Gastroesophageal sphincter (tissue), 4 donors: ENCODE data around the gene PHLPP1. TPM values are rescaled to one million over a fixed set of nuclear protein-coding genes. Genes with fewer than 3 reads are reported as not detected.

Source experiments
- ATAC-seq: fragments of 150-250 bp; one replicate; pipeline ENCODE4 v1.9.1; 2016; ENCODE audit warnings: mild to moderate bottlenecking, moderate library complexity
- H3K27ac ChIP-seq, 4 donors: fragments of 200-600 bp; sonication (generic) in 3 of 4; 1 replicate in 3 of 4; 2 replicates in 1 of 4; pipeline ENCODE4 v1.5.1; 2016 to 2019
- H3K27me3 ChIP-seq: fragments of 200-600 bp; sonication (generic); one replicate; pipeline ENCODE4 v1.5.1; 2019
- H3K36me3 ChIP-seq, 2 donors: fragments of 200-600 bp; sonication (generic); one replicate each; pipeline ENCODE4 v1.5.1; 2019; ENCODE audit warnings: control low read depth in 1 of 2
- H3K4me1 ChIP-seq, 3 donors: fragments of 200-600 bp; sonication (generic); 1 replicate in 2 of 3; 2 replicates in 1 of 3; pipeline ENCODE4 v1.5.1; 2016 to 2019; ENCODE audit warnings: control low read depth in 2 of 3
- H3K4me3 ChIP-seq, 2 donors: fragments of 200-600 bp; sonication (generic); one replicate each; pipeline ENCODE4 v1.5.1; 2019; ENCODE audit warnings: mild to moderate bottlenecking in 1 of 2, moderate library complexity in 1 of 2
- H3K9me3 ChIP-seq, 3 donors: fragments of 200-600 bp; sonication (generic); one replicate each; pipeline ENCODE4 v1.5.1; 2017 to 2019; ENCODE audit warnings: control low read depth in 2 of 3
- EP300 ChIP-seq: sonication (generic); formaldehyde crosslinking; IDR thresholded peaks from one replicate; pipeline ENCODE4 v1.6.1; 2017; ENCODE audit warnings: antibody characterized with exemption, mild to moderate bottlenecking
- POLR2A ChIP-seq, 2 donors: fragments of 450-650 bp; IDR thresholded peaks; one replicate each; pipeline ENCODE4 v1.6.1; 2017; ENCODE audit warnings: antibody characterized with exemption in 2 of 2, mild to moderate bottlenecking in 2 of 2, moderate library complexity in 1 of 2
- POLR2AphosphoS5 ChIP-seq: sonication (generic); formaldehyde crosslinking; IDR thresholded peaks from one replicate; pipeline ENCODE4 v1.6.1; 2017; ENCODE audit warnings: antibody characterized with exemption
- WGBS, 2 donors: methylation state at CpG; one replicate each; pipeline ENCODE4 v1.1.5; 2018; ENCODE audit warnings: low coverage in 1 of 2; 5-methylcytosine and 5-hydroxymethylcytosine counted together
- total RNA-seq, 4 donors: library from RNA; depleted of rRNA; stranded (reverse); fragments of >200 nt; gene quantifications; one replicate each; pipeline ENCODE4 v1.1.0, GENCODE V29; 2016
- TF ChIP-seq, protein P1 (sequence below), 4 experiments: fragments of 200-600 bp in 2 of 4; fragments of 450-650 bp in 2 of 4; sonication (generic) in 1 of 4; IDR thresholded peaks; one replicate each; pipeline ENCODE4 v1.5.1; 2017 to 2019; ENCODE audit warnings: antibody characterized with exemption in 4 of 4, mild to moderate bottlenecking in 2 of 4, moderate library complexity in 2 of 4

The PHLPP1 gene
- total RNA-seq, 4 donors from 2014 or later = 10.8 to 19.1 (median 16.3) TPM

DNA sequence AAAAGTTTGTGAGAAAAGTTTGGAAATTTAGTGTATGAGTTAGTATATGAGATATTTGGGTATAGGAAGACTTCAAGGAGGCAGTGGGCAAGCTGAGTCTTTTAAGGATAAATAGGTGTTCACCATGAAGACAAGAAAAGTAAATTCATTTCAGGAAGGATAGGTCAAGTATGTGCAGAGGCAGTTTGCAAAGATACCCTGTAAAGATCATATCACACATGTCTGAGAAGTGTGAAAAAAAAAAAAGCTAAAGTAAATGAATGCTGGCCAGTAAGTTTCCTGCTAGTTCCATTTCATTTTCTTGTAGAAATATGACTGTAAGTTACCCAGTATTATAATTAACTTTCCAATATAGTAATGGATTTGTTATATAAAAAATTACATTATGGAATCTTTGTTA lies 131.0 kb downstream of the PHLPP1 start:
- Histone ChIP-seq H3K9me3 (no peaks in the 10 kb centered on the region), H3K4me3 (no peak overlapping the region), H3K27ac (no peak overlapping the region), H3K4me1 (peaks cover 0 to 12% (median 0%) of the 10 kb centered on the region in 3 donors), H3K36me3 (no peaks in the 10 kb centered on the region), H3K27me3 (no peaks in the 10 kb centered on the region)
- TF ChIP-seq EP300 (no peak), POLR2AphosphoS5 (no peak), POLR2A (IDR thresholded peaks at IDR 0.05) (no peak)
- TF ChIP-seq, protein P1, sequence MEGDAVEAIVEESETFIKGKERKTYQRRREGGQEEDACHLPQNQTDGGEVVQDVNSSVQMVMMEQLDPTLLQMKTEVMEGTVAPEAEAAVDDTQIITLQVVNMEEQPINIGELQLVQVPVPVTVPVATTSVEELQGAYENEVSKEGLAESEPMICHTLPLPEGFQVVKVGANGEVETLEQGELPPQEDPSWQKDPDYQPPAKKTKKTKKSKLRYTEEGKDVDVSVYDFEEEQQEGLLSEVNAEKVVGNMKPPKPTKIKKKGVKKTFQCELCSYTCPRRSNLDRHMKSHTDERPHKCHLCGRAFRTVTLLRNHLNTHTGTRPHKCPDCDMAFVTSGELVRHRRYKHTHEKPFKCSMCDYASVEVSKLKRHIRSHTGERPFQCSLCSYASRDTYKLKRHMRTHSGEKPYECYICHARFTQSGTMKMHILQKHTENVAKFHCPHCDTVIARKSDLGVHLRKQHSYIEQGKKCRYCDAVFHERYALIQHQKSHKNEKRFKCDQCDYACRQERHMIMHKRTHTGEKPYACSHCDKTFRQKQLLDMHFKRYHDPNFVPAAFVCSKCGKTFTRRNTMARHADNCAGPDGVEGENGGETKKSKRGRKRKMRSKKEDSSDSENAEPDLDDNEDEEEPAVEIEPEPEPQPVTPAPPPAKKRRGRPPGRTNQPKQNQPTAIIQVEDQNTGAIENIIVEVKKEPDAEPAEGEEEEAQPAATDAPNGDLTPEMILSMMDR (IDR thresholded peaks at IDR 0.05) = no peak
- no peak for ATAC-seq

DNA sequence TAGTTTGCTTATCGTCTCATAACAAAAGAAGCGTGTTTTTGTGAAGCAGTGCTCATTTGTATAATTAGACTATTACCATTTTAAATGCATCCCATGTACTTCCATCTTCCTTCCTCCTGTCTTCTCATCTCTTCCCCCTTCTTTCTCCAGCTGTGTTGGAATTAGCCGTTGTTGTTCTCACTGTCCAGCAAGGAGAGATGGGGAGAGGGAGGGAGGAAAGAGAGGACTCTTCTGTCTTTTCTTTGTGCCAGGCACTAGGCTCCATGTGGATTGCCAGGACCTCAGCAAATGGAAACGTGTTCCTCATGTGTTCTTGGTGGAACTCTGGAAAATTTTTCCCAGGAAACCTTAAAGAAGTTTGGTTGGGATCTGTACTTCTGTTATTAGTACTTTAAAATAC lies 131.7 kb downstream of the PHLPP1 start:
- no peak overlapping the region for H3K27ac ChIP-seq
- no peak overlapping the region for H3K4me3 ChIP-seq
- peaks cover 0 to 14% (median 0%) of the 10 kb centered on the region in 3 donors for H3K4me1 ChIP-seq
- H3K27me3 ChIP-seq = no peaks in the 10 kb centered on the region
- no peak for ATAC-seq
- TF ChIP-seq, protein P1 (IDR thresholded peaks at IDR 0.05) = no peak
- no peak for TF ChIP-seq POLR2AphosphoS5
- no peak for TF ChIP-seq POLR2A (IDR thresholded peaks at IDR 0.05)
- no peak for TF ChIP-seq EP300
- H3K36me3 ChIP-seq = no peaks in the 10 kb centered on the region
- 70 to 77% methylated on average over 4 of the region's 4 CpGs for WGBS, 2 donors
- no peaks in the 10 kb centered on the region for H3K9me3 ChIP-seq

DNA sequence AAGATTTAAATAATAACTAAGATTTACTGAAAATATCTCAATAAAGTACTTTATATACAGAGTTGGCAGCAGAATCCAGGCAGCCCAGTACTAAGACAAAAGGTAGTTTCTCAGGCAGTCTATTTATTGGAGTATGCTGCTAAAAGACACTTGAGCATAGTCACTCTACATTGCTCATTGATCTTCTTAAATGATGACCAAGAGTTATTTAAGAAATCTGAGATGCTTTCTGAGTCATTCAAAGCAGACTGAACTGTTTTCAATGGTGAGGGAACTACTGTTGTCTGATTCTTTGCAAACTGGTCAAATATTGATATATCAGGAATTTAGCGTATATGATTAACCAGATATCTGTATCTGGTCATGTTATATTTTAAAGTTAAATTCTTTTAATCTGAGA lies 133.6 kb downstream of the PHLPP1 start:
- Histone ChIP-seq H3K4me3 (no peak overlapping the region), H3K4me1 (peaks cover 0 to 14% (median 0%) of the 10 kb centered on the region in 3 donors), H3K27ac (no peak overlapping the region), H3K9me3 (no peaks in the 10 kb centered on the region), H3K27me3 (no peaks in the 10 kb centered on the region), H3K36me3 (no peaks in the 10 kb centered on the region)
- TF ChIP-seq POLR2AphosphoS5 (no peak), POLR2A (IDR thresholded peaks at IDR 0.05) (no peak), EP300 (no peak)
- TF ChIP-seq, protein P1 (IDR thresholded peaks at IDR 0.05) = no peak
- WGBS, 2 donors = 100% methylated on average over 1 of the region's 1 CpG
- no peak for ATAC-seq

DNA sequence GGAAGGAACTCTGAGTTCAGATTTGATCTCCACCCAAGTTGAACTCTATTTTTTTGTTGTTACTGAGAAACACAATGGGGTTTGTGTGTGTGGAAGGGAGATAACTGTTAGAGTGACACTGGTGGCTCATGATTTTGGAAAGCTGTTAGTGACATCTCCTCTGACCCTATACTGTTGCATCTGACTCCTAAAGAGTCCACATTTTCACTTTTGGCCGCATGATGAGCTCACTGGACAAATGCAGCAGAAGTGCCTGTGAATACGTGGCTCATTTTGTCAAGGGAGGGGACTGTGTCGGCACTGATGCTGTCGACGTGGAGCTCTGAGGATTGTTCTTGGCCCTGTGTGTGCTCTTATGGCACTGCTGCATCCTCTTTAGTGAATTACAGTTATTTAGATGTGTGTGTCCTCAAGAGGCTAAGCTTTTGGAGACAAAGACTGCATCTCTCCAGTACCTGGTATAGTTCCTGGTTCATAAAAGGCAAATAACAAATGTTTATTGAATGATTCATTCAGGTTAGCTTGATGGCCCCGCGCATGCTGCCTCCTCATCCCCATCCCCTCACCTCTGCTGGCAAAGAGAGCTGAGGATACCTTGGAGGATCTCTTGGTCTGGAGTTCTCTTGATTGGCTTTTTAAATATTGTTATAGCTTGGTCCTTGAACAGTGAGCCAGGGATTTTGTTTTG lies 135.4 kb downstream of the PHLPP1 start:
- WGBS, 2 donors = 83 to 85% methylated on average over 5 to 6 of the region's 7 CpGs
- Histone ChIP-seq H3K36me3 (no peaks in the 10 kb centered on the region), H3K27me3 (no peaks in the 10 kb centered on the region), H3K27ac (peak overlapping the region in 2 of 4 donors; percentile 20 to 42), H3K4me1 (peaks cover 0 to 14% (median 0%) of the 10 kb centered on the region in 3 donors), H3K9me3 (no peaks in the 10 kb centered on the region), H3K4me3 (no peak overlapping the region)
- no peak for TF ChIP-seq EP300
- TF ChIP-seq POLR2A (IDR thresholded peaks at IDR 0.05) = no peak
- TF ChIP-seq, protein P1 (IDR thresholded peaks at IDR 0.05) = no peak
- TF ChIP-seq POLR2AphosphoS5 = no peak
- ATAC-seq = no peak

DNA sequence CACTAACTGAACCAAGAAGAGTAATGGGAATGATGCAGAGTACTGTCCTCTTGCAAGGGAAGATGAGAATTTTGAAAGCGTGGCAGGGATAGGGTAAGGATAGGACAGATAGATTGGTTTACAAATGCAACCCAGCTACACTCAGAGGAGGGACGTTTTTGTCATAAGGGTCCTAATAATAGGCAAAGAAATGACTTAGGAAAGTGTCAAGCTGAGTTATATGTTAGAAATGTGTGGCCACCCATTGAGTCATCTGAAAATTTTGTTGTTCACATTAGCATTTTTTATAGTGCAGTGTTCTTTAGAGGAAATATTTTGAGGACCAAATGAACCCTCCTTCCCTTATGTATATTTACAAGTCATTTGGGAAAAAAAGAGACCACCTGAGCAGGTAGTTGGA lies 137.5 kb downstream of the PHLPP1 start:
- H3K4me3 ChIP-seq = no peak overlapping the region
- TF ChIP-seq, protein P1 (IDR thresholded peaks at IDR 0.05) = no peak
- TF ChIP-seq EP300 = no peak
- no peak for TF ChIP-seq POLR2A (IDR thresholded peaks at IDR 0.05)
- H3K27me3 ChIP-seq = no peaks in the 10 kb centered on the region
- no peak overlapping the region for H3K27ac ChIP-seq
- WGBS, 2 donors = 58 to 63% methylated on average over 2 of the region's 2 CpGs
- no peaks in the 10 kb centered on the region for H3K36me3 ChIP-seq
- no peak for ATAC-seq
- no peaks in the 10 kb centered on the region for H3K9me3 ChIP-seq
- H3K4me1 ChIP-seq = peaks cover 0 to 14% (median 0%) of the 10 kb centered on the region in 3 donors
